ENCODE results near the gene MIXL1. TPM values are rescaled to one million over a fixed set of nuclear protein-coding genes. Genes with fewer than 3 reads are reported as not detected.
A peak's percentile ranks its signal among the peaks of the same experiment; 100 is the strongest.

MIXL1 gene
- total and polyA plus RNA-seq, 9 donors: 0.27 to 0.98 (median 0.77) TPM

DNA sequence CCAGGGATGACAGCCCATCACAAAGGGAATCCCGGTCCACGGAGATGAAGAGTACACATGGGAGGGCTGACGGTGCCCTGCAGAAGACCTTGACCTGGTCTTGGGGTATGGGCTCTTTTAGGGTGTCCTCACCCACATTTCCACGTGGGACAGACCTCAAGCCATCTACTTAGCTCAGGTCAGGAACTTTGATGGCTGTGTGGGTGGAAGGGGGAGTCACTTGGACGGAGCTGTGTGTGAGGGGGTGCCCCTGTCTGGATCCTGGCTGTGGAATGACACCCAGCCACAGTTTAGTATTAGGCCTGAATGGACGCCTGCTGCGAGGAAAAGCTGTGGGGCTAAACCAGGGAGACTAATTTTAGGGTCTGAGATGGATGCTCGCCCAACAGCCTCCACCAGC is 10.9 kb upstream of the MIXL1 start:
- Histone ChIP-seq H3K27ac (ENCODE audit: low read length) (no peak overlapping the region), H3K9me3 (replicated peaks; ENCODE audit: control insufficient read depth, low read depth, low read length) (no peaks in the 10 kb centered on the region), H3K36me3 (ENCODE audit: control insufficient read depth, insufficient read depth, low read length) (no peaks in the 10 kb centered on the region), H3K27me3 (ENCODE audit: control insufficient read depth, insufficient read depth, low read length) (peaks cover 2% of the 10 kb centered on the region), H3K4me1 (ENCODE audit: control insufficient read depth, insufficient read depth, low read length) (peaks cover 2% of the 10 kb centered on the region), H3K4me3 (ENCODE audit: low read length) (no peak overlapping the region)
- no peak for DNase-seq
- 75% methylated on average over 1 of the region's 8 CpGs for WGBS (ENCODE audit: insufficient coverage)

DNA sequence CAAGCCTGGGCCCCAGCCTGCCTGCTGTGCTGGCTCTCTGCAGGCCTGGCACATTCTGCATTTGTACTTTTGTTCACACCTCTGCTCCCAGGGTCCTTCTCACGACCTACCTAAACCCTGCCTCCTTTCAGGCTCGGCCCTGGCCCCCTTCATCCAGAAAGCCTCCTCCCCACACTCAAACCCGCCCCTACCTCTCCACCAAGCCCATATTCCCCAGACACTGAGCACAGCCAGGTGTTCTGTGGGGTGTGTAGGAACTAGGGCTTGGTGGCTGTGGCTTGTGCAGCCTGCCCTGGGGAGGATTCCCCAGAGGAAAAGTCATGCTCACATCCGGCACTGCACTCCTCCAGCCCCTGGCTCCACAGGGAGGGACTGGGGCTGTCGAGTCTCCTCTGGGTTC is 8.2 kb upstream of the MIXL1 start:
- 38% methylated on average over 3 of the region's 5 CpGs for WGBS (ENCODE audit: insufficient coverage)
- no peak overlapping the region for H3K4me3 ChIP-seq (ENCODE audit: low read length)
- no peak overlapping the region for H3K27ac ChIP-seq (ENCODE audit: low read length)
- H3K36me3 ChIP-seq (ENCODE audit: control insufficient read depth, insufficient read depth, low read length): no peaks in the 10 kb centered on the region
- H3K4me1 ChIP-seq (ENCODE audit: control insufficient read depth, insufficient read depth, low read length): no peaks in the 10 kb centered on the region
- H3K27me3 ChIP-seq (ENCODE audit: control insufficient read depth, insufficient read depth, low read length): peaks cover 2% of the 10 kb centered on the region
- no peaks in the 10 kb centered on the region for H3K9me3 ChIP-seq (replicated peaks; ENCODE audit: control insufficient read depth, low read depth, low read length)
- DNase-seq: no peak

DNA sequence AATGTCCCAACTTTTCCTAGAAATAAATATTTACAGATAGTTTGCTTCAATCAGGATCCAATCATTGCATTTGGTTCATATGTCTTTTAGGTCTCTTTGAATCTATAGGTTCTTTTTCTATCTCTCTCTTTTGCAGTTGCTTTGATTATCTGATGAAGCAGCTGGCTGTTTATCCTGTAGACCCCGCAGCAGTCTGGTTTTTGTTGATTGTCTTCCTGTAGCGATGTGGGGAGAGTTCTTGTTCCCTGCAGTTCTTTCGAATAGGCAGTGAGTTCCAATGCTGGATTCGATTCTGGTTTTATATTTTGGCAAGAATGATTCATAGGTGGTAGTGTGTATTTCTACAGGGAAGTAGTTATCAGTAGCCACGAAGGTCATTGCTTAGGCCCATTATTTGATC is 7.4 kb upstream of the MIXL1 start:
- no peak for DNase-seq
- H3K27ac ChIP-seq (ENCODE audit: low read length): no peak overlapping the region
- no peaks in the 10 kb centered on the region for H3K9me3 ChIP-seq (replicated peaks; ENCODE audit: control insufficient read depth, low read depth, low read length)
- no peaks in the 10 kb centered on the region for H3K27me3 ChIP-seq (ENCODE audit: control insufficient read depth, insufficient read depth, low read length)
- 26% methylated on average over 4 of the region's 5 CpGs for WGBS (ENCODE audit: insufficient coverage)
- H3K4me3 ChIP-seq (ENCODE audit: low read length): no peak overlapping the region
- no peaks in the 10 kb centered on the region for H3K4me1 ChIP-seq (ENCODE audit: control insufficient read depth, insufficient read depth, low read length)
- no peaks in the 10 kb centered on the region for H3K36me3 ChIP-seq (ENCODE audit: control insufficient read depth, insufficient read depth, low read length)

DNA sequence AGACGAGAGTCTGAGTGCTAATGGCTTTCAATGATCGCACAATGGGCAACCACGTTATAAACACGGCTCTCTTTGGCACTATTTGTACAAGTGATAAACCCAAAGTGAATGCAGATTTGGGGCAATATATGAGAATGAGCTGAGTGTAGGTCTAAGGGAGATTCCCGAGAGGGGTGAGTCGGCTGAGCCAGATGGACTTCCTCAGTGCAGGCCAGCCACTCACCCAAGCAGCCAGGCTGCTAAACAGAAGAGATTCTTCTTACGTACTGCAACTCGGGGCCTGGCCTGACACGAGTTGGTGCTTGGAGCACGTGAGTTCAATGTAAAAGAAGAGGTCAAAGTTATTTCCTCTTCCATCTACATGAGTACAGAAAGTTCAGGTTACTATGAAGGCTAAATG is 6.2 kb upstream of the MIXL1 start:
- peaks cover under 1% of the 10 kb centered on the region for H3K27me3 ChIP-seq (ENCODE audit: control insufficient read depth, insufficient read depth, low read length)
- 66% methylated on average over 6 of the region's 10 CpGs for WGBS (ENCODE audit: insufficient coverage)
- H3K4me3 ChIP-seq (ENCODE audit: low read length): no peak overlapping the region
- no peak overlapping the region for H3K27ac ChIP-seq (ENCODE audit: low read length)
- no peaks in the 10 kb centered on the region for H3K9me3 ChIP-seq (replicated peaks; ENCODE audit: control insufficient read depth, low read depth, low read length)
- H3K36me3 ChIP-seq (ENCODE audit: control insufficient read depth, insufficient read depth, low read length): no peaks in the 10 kb centered on the region
- DNase-seq: no peak
- H3K4me1 ChIP-seq (ENCODE audit: control insufficient read depth, insufficient read depth, low read length): no peaks in the 10 kb centered on the region

DNA sequence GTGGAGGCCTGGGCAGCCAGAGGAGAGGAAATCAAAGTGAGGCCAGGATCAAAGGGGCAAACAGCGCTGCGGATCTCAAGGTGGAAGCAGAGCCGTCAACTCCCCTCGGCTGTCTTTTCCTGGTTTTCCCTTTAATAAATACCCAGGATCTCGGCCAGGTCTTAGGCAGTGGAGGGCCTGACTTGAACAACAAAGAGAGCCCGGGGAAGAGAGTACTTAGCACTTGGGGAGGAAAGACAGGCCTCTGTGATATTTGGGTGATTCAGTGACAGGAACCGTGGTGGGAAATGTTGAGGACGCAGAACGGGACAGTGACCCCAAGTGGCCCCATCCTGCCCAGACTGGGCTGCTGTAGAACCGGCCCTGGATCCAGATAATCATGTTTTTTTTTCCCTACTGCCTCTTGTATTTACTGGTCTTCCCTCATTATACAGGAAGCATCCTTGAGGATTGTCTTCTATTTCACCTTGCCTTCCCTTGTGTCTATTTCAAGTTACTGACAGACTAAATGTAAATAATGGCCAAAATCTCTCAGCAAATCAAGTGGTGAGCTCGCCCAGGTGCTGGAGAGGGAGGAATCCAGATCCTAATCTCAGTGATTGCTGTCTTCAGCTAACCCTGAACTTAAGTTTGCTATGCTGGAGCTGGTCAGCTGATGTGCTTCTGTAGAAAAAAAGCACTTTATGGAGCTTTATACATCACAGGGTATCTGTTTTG is 2.8 kb upstream of the MIXL1 start:
- Histone ChIP-seq H3K27ac (ENCODE audit: low read length) (no peak overlapping the region), H3K36me3 (ENCODE audit: control insufficient read depth, insufficient read depth, low read length) (no peaks in the 10 kb centered on the region), H3K9me3 (replicated peaks; ENCODE audit: control insufficient read depth, low read depth, low read length) (no peaks in the 10 kb centered on the region), H3K4me1 (ENCODE audit: control insufficient read depth, insufficient read depth, low read length) (peaks cover 10% of the 10 kb centered on the region), H3K27me3 (ENCODE audit: control insufficient read depth, insufficient read depth, low read length) (peaks cover 24% of the 10 kb centered on the region), H3K4me3 (ENCODE audit: low read length) (no peak overlapping the region)
- DNase-seq: no peak
- WGBS (ENCODE audit: insufficient coverage): 33% methylated on average over 10 of the region's 11 CpGs

DNA sequence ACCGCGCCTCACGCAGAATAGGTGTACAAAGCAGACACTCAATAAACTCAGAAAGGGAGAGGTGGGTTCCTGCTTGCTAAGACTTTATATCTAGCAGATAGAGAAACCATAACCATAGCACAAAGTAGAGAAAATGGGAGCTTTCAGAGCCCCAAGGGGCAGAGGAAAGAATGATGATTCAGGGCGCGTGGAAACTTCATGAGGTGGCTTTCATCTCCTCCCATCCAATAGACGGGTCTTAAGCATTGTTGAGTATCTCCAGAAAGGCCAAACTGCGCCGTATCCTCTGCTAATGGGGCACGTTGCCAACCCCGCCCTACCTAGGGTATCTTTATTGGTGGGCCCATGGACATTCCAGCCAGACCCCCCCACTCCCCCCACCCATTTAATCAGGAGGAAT is 778 bp upstream of the MIXL1 start:
- H3K36me3 ChIP-seq (ENCODE audit: control insufficient read depth, insufficient read depth, low read length): no peaks in the 10 kb centered on the region
- no CpG with 5 or more reads among the region's 10 CpGs for WGBS (ENCODE audit: insufficient coverage)

DNA sequence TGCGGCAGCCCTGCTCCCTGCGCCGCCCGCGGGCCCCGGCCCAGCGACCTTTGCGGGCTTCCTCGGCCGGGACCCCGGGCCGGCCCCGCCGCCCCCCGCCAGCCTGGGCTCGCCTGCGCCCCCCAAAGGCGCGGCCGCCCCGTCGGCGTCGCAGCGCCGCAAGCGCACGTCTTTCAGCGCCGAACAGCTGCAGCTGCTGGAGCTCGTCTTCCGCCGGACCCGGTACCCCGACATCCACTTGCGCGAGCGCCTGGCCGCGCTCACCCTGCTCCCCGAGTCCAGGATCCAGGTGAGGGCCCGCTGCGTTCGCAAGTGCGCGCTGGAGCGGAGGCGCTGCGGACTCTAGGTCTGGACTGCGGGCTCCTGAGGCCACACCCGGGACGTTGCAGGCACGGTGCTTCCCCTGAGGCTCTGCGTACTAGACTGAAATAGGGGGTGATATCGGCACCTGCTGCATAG is 351 bp downstream of the MIXL1 start:
- Histone ChIP-seq H3K4me1 (ENCODE audit: control insufficient read depth, insufficient read depth, low read length) (peaks cover 10% of the 10 kb centered on the region), H3K27ac (ENCODE audit: low read length) (no peak overlapping the region), H3K4me3 (ENCODE audit: low read length) (peak overlapping the region; percentile 50), H3K9me3 (replicated peaks; ENCODE audit: control insufficient read depth, low read depth, low read length) (no peaks in the 10 kb centered on the region), H3K27me3 (ENCODE audit: control insufficient read depth, insufficient read depth, low read length) (peaks cover 24% of the 10 kb centered on the region), H3K36me3 (ENCODE audit: control insufficient read depth, insufficient read depth, low read length) (no peaks in the 10 kb centered on the region)
- whole genome bisulfite sequencing (ENCODE audit: insufficient coverage): under 1% methylated on average over 50 of the region's 55 CpGs
- peak; percentile 29 for DNase-seq

More for the DNA sequence above, 778 bp upstream of the MIXL1 start:
- peaks cover 24% of the 10 kb centered on the region for H3K27me3 ChIP-seq (ENCODE audit: control insufficient read depth, insufficient read depth, low read length)
- DNase-seq: no peak
- no peaks in the 10 kb centered on the region for H3K9me3 ChIP-seq (replicated peaks; ENCODE audit: control insufficient read depth, low read depth, low read length)
- H3K27ac ChIP-seq (ENCODE audit: low read length): no peak overlapping the region
- no peak overlapping the region for H3K4me3 ChIP-seq (ENCODE audit: low read length)
- peaks cover 10% of the 10 kb centered on the region for H3K4me1 ChIP-seq (ENCODE audit: control insufficient read depth, insufficient read depth, low read length)

DNA sequence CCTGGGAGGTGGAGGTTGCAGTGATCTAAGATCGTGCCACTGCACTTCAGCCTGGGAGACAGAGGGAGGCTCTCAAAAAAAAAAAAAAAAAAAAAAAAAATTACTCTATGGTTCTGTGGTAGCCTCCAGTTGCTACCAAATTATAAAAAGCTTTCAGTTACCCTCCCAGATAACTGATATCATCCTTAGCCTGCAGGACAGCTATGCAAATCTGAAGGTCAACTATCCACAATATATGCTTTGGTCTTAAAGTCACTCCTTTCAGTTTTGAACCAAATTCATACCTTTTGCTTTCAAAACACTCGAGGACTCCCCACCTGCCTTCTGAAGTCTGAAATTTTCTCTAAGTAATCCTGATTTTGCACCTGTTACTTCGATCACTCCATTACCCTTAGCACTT is 3.1 kb downstream of the MIXL1 start:
- WGBS (ENCODE audit: insufficient coverage): no CpG with 5 or more reads among the region's 3 CpGs
- H3K4me3 ChIP-seq (ENCODE audit: low read length): no peak overlapping the region

DNA sequence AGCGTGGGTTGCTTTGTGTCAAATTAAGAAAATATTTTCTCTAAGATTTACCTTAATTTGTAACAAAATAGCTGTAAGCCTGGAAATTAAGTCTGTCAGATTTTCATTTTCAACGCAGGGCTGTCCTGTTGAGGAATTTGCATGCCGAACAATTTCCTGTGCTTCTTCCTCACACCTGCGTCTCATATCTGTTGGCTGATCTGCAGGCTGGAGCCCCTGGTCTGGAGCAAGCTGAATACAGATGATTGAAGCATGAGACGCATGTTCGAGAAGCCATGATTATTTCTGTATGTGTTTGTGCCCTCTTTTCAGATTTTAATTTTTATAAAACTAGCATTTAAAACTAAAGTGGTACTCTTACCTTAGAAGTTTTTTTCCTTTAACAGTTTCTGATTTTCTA is 9.8 kb downstream of the MIXL1 start:
- no peak overlapping the region for H3K27ac ChIP-seq (ENCODE audit: low read length)
- H3K27me3 ChIP-seq (ENCODE audit: control insufficient read depth, insufficient read depth, low read length): no peaks in the 10 kb centered on the region
- H3K4me3 ChIP-seq (ENCODE audit: low read length): no peak overlapping the region
- DNase-seq: no peak
- WGBS (ENCODE audit: insufficient coverage): 63% methylated on average over 2 of the region's 6 CpGs
- peaks cover 5% of the 10 kb centered on the region for H3K36me3 ChIP-seq (ENCODE audit: control insufficient read depth, insufficient read depth, low read length)
- no peaks in the 10 kb centered on the region for H3K9me3 ChIP-seq (replicated peaks; ENCODE audit: control insufficient read depth, low read depth, low read length)
- H3K4me1 ChIP-seq (ENCODE audit: control insufficient read depth, insufficient read depth, low read length): no peaks in the 10 kb centered on the region

More for the DNA sequence above, 3.1 kb downstream of the MIXL1 start:
- Histone ChIP-seq H3K36me3 (ENCODE audit: control insufficient read depth, insufficient read depth, low read length) (no peaks in the 10 kb centered on the region), H3K27ac (ENCODE audit: low read length) (no peak overlapping the region), H3K27me3 (ENCODE audit: control insufficient read depth, insufficient read depth, low read length) (peaks cover 24% of the 10 kb centered on the region), H3K9me3 (replicated peaks; ENCODE audit: control insufficient read depth, low read depth, low read length) (no peaks in the 10 kb centered on the region), H3K4me1 (ENCODE audit: control insufficient read depth, insufficient read depth, low read length) (peaks cover 10% of the 10 kb centered on the region)
- no peak for DNase-seq

DNA sequence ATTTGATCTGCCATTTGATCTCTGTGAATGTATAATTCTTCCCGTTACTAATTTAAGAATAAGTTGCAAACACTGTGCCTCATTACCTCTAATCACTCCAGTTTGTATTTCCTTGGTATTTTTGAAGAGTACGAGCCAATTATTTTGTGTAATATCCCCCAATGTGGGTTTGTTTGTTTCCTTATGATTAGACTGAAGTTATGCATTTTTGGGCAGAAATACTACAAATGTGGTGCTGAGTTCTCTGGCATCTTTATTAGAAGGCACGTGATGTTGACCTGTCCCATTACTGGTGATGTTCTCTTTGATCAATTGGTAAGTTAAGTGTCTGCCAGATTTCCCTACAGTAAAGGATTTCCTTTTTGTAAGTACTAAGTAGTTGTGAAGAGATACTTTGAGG is 10.3 kb downstream of the MIXL1 start:
- Histone ChIP-seq H3K36me3 (ENCODE audit: control insufficient read depth, insufficient read depth, low read length) (peaks cover 5% of the 10 kb centered on the region), H3K4me1 (ENCODE audit: control insufficient read depth, insufficient read depth, low read length) (no peaks in the 10 kb centered on the region), H3K9me3 (replicated peaks; ENCODE audit: control insufficient read depth, low read depth, low read length) (no peaks in the 10 kb centered on the region), H3K27ac (ENCODE audit: low read length) (no peak overlapping the region), H3K27me3 (ENCODE audit: control insufficient read depth, insufficient read depth, low read length) (no peaks in the 10 kb centered on the region), H3K4me3 (ENCODE audit: low read length) (no peak overlapping the region)
- WGBS (ENCODE audit: insufficient coverage): no CpG with 5 or more reads among the region's 3 CpGs
- no peak for DNase-seq

DNA sequence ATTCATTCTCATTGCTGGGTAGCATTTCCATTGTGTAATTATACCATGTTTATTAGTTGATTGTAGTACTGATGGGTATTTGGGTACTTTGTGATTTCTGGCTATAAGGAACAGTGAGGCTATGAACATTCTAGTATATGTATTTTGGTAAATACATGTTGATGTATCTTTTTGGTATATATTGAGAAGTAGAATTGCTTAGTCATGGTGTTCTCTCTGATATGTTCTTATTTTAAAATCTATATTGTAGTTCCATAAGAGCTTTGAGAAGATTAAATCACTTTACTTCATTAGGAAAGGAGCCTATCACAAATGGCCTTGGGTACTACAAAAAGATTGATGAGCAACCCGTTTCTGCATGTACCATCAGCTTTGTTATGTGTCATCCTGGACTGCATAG is 13.4 kb downstream of the MIXL1 start:
- no peak for DNase-seq
- no CpG with 5 or more reads among the region's 1 CpG for WGBS (ENCODE audit: insufficient coverage)
- no peaks in the 10 kb centered on the region for H3K9me3 ChIP-seq (replicated peaks; ENCODE audit: control insufficient read depth, low read depth, low read length)
- no peaks in the 10 kb centered on the region for H3K27me3 ChIP-seq (ENCODE audit: control insufficient read depth, insufficient read depth, low read length)
- peaks cover 5% of the 10 kb centered on the region for H3K36me3 ChIP-seq (ENCODE audit: control insufficient read depth, insufficient read depth, low read length)
- H3K27ac ChIP-seq (ENCODE audit: low read length): no peak overlapping the region
- H3K4me1 ChIP-seq (ENCODE audit: control insufficient read depth, insufficient read depth, low read length): no peaks in the 10 kb centered on the region
- no peak overlapping the region for H3K4me3 ChIP-seq (ENCODE audit: low read length)
